Renal pelvis (tissue), 4 donors: ENCODE results near the gene RPS6KA2. TPM values are rescaled to one million over a fixed set of nuclear protein-coding genes. Genes with fewer than 3 reads are reported as not detected.
"Not testable (repeated sequence)": the region's sequence is repeated elsewhere in the genome, so short reads cannot be mapped to it uniquely, and the experiment has no call there.

Source experiments
- DNase-seq: peaks from one replicate; pipeline ENCODE4 v3.0.0-alpha.2; 2013
- polyA plus RNA-seq, 3 donors: library from polyadenylated mRNA; unstranded; fragments of 120-200 nt; gene quantifications; one replicate each; pipeline ENCODE4 v1.2.1, GENCODE V29; 2013; ENCODE audit not compliant: insufficient read length in 3 of 3

The RPS6KA2 gene
- polyA plus RNA-seq, 3 donors, result 27.8 to 29.6 (median 29.1) TPM

DNA sequence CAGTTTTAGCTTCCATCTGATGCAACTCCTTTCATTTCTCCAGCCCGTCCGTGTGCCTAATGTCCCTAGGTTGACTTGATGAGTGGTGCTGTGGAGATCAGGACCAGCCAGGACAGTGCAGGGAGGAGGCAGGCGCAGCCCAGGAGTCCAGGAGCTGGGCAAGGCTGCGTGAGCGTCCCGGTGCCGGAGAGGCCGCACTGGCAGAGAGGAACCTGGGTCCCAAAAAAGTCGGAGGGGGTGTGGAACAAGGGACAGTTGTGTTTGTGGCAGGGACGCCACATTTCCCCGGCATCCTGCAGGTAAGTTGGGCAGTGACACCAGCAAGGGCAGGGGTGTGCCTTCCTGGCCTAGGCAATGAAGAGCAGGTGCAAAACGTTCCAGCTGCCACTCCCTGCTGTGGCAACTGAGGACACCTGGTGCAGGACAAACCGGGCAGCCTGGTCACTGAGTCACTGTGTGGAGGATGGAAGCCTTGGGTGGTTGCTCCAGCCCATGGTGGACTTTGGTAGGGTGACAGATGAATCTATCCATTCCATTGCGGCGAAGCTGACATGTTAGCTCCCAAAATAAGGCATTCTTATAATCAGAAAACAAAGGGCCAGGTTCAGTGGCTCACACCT, 93.7 kb downstream of the RPS6KA2 start:
- DNase-seq, result no peak

DNA sequence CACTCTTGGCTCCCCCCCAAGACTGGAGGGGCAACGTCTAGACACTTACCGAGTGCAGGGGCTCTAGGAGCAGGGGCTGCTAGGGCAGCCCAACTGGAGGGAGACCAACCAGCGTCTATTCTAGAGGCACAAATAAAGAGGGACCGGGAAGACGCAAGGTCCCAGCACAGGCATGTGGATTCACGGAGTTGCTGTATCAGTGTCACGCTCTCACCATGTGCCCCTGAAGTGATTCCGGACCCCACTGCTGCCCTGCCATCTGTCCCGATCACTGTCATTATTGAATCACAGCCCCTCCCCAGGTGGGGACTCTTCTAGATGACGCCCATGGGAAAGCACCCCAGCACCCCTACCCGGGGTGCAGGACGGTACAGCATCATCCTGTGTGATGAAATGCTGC, 94.7 kb downstream of the RPS6KA2 start:
- DNase-seq, result no peak

DNA sequence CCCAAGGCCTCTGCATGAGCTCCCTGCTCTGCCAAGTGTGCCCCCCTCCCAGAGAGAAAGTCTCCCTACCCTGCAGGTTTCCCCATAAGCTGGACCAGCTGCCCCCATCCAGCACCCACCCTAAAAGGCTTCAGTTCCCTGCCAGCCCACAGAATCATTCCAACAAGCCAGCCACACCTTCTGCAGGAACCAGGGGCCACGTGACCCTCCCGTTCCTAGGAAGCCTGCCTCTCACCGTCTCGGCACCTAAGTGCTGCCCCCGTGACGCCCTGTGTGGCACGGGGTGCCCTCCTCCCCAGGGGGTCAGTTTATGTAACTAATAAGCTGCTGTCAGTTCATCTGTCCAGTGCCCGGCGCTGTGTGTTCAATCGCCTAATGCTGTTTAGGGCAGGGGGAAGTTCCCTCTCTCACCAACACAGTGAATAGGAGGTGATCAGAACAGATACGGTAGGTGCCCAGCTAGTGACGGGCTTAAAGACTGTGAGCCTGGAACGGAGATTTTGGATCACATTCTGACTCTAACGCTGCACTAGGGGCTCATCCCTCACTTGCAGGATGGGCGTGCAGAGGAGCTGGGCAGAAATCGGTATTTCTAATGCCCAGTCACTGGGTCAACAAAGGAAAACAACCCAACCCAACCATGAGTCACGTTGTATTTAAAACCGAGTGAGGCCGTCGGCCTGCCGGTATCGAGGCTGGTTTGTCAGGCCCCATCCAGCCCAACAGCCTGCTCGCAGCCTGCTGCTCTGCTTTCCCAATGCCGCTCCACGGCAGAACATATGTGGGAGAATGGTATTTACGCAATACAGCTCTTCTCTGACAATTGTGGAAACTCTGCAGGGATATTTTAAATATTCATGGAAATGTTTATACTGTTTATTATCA, 96.6 kb downstream of the RPS6KA2 start:
- DNase-seq, result no peak

DNA sequence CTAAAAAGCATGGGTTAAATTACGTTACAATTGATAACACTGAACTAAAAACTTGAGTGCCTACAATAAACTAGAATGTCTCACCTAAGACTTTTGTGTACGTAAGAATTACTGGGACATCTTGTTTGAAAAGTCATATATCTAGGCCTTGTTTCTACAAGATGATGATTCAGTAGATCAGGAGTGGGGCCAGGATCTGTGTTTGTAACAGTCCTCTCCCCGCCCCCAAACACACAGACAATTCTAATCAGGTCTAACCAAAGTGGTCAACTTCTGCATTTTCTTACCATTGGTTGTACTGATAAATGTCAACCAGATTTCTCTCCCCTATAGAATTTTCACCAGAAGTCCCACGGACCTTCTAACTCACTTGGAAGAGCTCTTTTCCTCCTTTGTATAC, 97.5 kb downstream of the RPS6KA2 start:
- no peak for DNase-seq

DNA sequence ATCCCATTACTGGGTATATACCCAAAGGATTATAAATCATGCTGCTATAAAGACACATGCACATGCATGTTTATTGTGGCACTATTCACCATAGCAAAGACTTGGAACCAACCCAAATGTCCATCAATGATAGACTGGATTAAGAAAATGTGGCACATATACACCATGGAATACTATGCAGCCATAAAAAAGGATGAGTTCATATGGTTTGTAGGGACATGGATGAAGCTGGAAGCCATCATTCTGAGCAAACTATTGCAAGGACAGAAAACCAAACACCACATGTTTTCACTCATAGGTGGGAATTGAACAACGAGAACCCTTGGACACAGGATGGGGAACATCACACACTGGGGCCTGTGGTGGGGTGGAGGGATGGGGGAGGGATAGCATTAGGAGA, 98.0 kb downstream of the RPS6KA2 start:
- DNase-seq, result not testable (repeated sequence)

DNA sequence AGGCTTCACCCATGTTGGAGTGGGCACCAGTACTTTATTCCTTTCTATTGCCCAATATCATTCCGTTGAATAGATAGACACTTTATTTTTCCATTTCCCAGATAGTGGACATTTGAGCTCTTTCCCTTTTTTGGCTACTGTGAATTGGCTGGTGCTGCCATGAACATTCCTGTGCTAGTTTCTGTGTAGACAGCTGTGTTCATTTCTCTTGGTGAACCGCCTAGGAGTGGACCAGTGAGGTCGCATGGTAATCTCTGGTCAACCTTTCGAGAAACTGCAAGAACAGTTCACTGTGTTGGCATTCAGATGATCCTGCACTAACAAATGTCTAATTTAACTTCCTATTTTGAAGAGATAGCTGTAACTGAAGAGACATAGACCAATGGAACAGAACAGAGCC, 99.2 kb downstream of the RPS6KA2 start:
- no peak for DNase-seq

DNA sequence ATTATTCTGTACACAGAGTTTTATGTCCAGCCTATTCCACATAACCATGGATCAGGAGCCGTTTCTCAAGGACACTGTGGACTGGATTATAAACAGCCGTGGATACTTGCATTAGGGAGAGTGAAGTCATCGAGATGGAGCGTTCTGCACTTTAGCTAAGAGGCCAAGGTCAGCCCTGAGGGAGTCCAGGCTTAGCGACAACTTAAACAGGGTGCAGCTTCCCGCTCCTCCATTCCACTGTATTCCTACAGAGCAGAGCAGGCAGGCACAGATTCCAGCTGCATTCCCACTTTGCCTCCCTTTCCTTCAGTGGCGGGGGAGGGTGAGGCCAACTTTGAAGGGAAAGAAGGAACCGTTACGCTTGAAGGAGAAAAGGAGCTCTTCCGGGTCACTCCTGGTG, 100.1 kb downstream of the RPS6KA2 start:
- no peak for DNase-seq

DNA sequence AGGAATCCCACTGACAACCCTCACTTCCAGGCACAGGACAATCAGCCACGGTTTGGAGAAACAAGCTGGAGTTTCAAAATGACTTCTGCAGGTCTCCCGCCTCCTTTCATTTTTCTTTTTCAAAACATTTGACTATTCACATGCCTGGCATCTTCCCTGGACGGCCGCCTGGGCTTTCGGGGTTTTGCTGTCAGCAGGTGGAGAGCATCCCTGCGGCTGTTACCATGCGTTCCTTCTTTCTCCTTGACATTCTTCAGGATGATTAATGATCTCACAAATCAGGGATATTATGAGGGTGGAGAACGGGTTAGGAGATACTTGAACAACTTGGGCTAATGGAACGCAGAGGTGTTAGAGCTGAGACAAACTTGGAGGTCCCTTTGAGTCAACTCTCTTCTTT, 101.5 kb downstream of the RPS6KA2 start:
- no peak for DNase-seq

DNA sequence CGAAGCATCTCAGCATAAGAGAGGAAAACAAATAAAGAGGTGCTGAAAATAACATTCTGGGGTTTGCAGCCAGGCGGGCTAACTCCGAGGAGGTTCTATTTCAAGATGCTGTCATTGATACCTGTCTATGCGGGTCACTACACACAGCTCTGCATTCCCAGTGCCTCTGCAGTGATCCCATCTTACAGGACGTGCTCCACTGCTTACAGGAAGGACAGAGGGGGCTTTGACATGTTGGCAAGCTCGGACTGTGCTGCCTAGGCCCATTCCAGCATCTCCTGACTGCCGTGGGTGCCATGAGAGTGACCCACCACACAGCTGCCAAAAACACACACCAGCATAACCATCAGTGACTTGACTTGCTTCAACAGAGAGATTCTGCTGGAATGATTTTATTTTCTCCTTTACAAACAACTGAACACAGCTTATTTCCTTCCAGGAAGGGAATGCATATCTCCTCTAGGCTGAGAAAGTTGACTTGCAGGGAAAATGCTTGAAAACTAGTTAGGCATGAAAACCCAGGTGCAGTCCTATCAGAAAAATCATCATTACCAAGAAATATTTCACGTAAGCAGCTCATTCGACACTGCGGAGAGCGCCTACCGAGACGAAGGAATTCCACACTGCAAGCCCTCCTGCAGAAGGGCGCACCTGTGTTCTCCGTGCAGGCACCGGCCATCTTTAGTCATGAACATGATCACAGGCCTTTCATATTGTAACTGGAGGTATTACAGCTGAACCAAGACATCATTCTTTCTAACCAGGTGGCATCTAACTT, 103.1 kb downstream of the RPS6KA2 start:
- peak; percentile 47 for DNase-seq

DNA sequence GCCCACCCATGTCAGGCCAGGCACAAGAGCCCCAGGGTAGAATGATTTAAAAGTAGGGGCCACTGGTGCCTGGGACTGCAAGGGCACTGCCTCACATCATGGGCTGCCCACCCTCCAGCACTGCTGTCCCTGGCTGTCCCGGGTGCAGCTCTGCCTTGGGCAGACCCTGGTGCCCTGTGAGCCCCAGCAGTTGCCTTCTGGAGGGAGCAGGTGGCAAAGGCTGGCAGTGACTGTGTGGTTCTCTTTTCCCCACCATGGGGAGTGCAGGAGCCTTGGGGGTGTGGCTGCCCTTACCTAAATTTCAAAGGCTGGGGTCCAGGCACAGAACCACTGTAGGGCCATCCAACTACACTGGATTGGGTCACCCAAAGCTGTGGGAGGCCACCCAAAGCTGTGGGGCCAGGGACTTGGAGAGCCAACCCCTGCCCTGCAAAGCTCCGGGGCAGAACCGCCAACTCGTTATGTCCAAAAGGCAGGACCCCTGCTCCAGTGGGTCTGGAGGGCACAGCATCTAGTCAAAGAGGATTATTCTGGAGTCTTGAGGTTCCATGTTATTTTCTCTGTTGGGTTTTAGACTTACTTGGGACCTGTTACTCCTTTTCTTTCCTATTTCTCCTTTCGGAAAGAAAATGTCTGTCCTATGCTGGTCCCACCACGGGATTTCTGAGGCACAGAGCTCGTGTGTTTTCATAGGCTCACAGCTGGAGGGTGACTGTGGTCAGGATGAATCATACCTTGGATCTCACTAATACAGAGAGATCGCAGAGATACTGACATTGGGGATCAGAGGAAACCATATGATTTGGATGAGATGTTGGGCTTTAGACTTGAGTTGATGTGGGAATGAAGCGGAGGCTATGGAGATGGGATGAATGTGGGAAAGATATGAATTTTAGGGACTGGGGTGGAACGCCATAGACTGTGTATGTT, 105.9 kb downstream of the RPS6KA2 start:
- DNase-seq, result no peak

DNA sequence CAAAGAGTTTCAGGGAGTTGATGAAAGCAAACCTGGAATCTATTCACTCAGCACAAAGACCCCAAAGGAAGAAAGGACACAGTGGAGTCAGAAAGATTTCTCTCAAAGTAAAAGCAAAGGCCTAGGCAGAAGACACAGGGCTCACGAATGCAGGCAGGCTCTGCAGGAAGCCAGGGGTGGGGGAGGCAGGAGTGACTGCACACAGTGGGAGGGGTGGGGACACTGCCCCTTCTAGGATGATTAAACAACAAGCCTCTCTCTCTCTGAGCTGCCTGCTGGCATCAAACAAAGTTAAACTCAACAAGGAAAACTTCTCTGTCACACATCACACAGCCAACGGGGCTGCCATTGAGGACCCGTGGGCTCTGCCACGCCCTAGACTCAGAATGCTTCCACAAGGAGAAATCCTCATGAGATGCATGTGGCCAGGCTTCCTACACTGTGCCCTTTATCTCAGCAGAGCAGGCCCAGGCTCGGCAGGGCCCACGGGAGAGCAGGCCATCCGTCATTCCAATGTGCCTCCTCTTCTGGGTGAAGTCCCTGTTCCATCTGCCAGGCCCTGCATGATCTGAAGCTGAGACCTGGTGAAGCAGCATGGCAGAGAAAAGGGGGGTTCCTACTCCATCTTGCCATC, 110.7 kb downstream of the RPS6KA2 start:
- no peak for DNase-seq

DNA sequence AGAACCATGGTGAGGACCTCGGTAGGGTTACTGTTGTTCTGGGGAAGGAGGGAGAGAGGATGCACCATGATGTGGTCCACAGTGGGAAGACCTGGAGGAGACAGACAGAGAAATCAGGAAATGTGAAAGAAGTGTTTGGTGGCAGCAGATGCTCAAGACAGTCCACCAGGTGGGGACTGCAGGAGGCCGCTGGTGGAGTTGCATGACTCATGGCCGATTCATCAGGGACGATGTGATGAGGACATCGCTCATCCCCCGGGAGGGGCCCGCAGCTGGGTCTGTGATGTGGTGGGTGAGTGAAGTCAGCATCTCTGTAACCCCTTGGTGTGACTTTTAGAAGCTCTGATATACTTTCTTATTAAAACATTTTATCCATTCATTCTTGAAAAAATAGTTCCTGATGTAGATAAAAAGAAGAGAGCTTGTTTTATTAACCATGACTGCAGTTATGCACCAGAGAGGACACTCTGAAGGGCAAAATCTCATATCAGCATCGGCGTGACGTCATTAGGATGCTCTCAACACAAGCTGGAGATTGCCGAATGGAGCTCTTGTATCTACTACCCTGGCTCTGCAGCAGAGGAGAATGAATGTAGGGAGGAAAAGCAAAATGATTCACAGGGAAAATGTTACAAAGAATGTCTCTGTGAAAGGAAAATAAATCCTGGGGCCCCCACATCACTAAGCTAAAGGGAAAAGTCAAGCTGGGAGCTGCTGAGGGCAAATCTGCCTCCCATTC, 111.8 kb downstream of the RPS6KA2 start:
- DNase-seq, result no peak

DNA sequence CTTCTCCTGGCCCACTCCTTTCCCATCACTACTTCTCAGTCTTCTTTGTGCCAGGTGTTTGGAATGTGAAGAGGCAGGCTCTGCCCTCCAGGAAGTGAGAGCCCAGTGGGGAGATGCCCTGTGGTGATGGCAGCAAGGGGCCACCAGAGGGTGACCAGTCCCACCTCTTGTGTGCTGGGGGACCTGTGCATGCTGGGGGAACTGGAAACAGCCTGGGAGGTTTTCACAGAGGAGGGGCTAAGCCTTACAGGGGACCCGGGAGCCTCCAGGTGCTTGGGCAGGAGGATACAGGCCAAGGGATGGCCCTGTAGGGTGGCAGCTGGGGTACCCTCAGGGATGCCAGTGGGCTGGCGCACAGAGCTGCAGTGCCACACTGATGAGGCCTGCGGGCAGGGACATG, 112.9 kb downstream of the RPS6KA2 start:
- DNase-seq, result no peak

DNA sequence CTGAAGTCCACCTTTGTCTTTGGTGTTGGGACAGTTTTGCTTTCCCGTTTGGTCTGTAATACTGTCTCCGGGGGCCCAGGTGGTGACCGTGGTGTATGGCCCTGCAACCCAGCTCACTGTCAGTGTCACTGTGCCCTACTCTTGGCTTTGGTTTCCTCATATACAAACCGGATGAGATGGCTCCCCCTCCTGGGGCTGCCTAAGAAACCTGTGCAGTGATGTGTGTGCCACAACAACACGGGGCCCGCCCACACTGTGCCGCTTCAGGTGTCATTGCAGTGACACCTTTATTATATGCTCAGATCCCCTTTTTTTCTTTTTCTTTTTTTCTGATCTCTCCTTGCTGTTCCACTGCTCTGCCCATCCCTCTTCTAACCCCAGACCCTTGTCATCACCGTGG, 114.5 kb downstream of the RPS6KA2 start:
- no peak for DNase-seq

DNA sequence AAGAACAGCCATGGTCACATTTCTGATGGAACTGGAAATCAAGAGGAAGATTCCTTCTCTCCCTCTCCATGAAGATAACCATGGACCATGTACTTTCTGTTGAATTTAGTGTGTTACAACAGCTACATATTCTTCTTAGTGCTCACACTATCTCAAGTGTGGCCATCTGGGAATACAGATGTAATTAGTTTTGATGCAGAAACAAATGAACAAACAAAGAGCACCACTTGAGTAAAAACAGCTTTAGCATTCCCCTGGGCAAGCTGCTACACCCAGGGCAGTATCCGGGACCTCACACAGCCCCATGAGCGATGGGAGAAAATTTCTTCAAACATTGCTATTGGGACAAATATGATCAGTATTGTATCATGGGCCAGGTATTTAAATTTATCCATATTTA, 115.7 kb downstream of the RPS6KA2 start:
- DNase-seq, result no peak

DNA sequence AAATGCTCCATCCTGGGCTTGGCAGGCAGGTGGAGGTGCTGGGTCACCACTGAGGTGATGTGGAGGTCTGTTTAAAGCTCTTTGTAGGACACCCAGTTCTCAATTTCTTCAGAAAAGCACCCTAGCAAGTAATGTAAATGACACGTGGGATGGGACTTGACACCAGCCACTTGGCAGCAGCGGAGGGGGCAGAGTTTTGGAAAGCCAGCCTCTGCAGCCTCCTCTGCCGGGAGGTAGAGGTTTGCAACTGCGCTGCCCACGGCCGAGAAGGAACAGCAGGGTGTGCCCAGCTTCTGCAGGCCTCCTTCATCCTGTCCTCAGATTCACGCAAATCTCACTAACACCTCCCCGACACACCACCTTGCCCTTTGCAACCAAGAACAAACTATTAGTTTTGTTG, 117.9 kb downstream of the RPS6KA2 start:
- no peak for DNase-seq

DNA sequence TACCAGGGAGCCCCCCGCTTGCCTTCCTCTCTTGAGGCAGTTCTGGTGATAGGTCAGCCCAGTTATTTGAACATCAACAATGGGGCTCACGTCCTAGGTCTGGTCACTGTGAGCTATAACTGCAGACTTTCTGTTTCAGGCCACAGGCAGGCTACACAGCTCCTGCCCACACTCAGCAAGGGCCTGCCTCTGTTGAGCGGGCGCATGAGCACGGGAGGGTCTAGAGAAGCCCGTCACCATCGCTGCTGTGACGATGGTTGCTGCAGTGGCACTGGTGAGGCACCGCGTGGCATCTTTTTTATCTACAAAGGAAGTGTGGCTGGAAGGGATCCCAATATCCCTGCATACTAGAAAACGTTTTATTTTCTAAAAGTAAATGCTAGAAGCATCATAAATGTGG, 118.3 kb downstream of the RPS6KA2 start:
- no peak for DNase-seq

DNA sequence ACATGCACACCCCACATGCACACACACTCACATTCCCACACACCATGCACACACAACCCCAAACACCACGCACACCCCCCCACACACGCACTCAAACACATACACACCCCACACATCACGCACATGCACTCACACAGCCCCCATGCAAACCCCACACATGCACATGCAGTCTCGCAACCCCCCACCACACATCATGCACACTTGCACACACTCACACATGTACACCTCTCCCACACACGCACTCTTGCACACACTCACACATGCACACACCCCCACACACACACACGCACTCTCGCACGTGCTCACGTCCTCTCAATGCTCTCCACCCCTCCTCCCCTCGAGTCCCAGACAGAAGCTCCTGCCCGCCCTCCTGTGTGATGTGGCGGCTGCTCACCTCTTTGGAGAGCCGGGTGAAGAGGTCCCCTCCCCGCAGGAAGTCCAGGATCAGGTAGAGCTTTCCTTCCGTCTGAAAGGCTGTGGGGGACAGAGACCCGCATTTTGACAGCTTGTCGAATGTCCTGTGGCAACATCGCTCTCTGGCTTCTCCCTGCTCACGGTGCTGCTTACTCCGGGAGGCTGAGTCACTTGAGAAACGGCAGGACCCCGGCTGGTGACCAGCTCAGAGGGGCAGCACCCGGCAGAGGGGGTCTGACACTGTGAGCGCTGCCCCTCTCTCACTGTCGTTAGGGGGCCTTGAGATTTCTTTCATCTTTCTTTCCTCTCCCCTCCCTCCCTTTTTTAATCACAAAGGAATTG, 119.1 kb downstream of the RPS6KA2 start:
- no peak for DNase-seq

DNA sequence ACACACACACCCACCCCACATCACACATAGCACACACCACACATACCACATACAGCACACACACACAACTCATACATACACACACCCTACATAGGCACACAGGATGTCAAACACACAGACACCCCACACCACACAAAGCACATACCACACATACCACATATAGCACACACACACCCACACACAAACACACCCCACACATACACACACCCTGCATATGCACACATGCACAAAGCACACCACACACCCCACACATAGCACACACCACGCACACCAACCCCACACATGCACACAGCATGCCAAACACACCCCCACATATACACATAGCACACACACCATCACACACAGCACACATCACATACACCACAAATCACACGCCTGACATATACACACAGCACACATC, 119.7 kb downstream of the RPS6KA2 start:
- DNase-seq, result no peak
